HG03045 (cell line): ENCODE results near the gene MSH6.

Experiments
- ATAC-seq: cut with Tn5 transposase; IDR thresholded peaks from one replicate; pipeline ENCODE4 v1.9.1; 2021; ENCODE audit warnings: mild to moderate bottlenecking, moderate library complexity; ENCODE audit not compliant: unreplicated experiment

The MSH6 gene

GRCh38 chr2:47783486-47784351, 774 bp downstream of the MSH6 start:
- peak; percentile 19 for ATAC-seq

DNA sequence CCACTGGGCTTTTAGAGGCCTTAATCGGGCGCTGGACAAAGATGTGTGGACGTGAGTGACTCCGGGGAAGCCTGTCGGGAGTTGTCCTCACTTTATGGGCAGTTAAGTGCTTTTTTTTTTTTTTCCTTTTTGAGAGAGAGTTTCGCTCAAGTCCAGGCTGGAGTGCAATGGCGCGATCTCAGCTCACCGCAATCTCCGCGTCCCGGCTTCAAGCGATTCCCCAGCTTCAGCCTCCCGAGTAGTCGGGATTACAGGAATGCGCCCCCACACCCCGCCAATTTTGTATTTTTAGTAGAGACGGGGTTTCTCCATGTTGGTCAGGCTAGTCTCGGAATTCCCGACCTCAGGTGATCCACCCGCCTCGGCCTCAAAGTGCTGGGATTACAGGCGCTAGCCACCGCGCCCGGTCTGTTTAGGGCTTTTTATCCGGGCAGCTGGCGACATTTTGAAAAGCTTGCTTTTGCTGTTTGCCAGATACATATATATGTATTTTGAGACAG, 1.5 kb downstream of the MSH6 start:
- no peak for ATAC-seq

- no peak for ATAC-seq
Observed at GRCh38 chr2:47785986-47786385, 3.0 kb downstream of the MSH6 start.

DNA sequence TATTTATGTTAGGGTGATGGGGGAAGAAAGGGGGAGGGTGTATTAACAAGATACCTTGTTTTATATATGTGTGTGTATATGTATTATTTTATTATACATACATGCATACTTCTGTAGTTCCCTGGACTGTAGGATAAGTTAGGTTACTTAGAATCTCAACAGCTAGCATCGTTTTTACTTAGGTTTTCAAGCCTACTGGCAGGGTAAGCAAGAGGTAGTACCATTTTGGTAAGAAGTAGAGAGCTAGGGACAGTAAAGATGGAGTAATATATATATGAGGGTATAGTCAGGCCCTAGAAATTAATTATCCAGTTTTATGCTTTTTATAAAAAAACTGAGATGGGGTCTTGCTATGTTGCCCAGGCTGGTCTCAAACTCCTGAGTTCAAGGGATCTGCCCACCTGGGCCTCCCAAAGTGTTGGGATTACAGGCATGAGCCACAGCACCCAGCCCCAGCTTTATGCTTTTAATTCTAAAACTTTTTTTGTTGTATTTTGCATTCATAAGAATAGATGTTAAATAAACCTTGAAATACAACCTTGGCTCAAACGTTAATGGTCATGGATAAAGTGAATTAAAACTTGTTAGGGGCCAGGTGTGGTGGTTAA, 13.2 kb downstream of the MSH6 start:
- no peak for ATAC-seq

DNA sequence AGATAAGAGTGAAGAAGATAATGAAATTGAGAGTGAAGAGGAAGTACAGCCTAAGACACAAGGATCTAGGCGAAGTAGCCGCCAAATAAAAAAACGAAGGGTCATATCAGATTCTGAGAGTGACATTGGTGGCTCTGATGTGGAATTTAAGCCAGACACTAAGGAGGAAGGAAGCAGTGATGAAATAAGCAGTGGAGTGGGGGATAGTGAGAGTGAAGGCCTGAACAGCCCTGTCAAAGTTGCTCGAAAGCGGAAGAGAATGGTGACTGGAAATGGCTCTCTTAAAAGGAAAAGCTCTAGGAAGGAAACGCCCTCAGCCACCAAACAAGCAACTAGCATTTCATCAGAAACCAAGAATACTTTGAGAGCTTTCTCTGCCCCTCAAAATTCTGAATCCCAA, 15.7 kb downstream of the MSH6 start:
- ATAC-seq, result no peak

GRCh38 chr2:47799031-47799609, 16.2 kb downstream of the MSH6 start:
- no peak for ATAC-seq

DNA sequence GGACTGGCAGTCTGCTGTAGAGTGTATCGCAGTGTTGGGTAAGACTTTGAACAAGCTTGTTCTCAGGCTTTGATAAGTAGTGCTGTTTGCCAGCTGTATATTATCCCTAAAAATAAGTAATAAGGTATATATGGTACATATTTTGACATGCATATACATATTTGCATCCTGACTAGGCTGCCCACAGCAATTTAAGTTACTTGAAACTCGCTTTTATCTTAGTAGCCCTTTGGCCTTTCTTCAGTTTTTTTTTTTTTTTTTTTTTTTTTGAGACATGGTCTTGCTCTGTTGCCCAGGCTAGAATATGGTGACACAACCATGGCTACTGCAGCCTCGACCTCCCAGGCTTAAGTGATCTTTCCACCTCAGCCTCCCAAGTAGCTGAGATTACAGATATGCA, 18.2 kb downstream of the MSH6 start:
- ATAC-seq, result no peak

GRCh38 chr2:47803363-47803762, 20.4 kb downstream of the MSH6 start:
- no peak for ATAC-seq

- no peak for ATAC-seq
Observed at GRCh38 chr2:47803770-47804169, 20.8 kb downstream of the MSH6 start.

DNA sequence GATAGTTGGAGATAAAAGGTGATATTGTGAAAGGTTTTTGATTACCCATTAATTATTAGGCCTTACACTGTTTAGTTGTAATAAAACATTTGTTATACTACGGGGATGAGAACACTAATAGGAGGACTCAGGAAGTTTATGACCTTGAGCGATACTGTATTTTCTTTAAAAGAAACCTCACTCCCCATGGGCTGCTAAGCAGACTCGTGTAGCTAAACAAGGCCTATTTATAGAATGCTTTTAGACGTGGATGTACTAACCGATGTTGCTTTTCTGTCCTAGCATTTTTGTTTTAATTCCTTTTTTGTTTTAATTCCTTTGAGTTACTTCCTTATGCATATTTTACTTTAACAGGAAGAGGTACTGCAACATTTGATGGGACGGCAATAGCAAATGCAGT, 22.9 kb downstream of the MSH6 start:
- no peak for ATAC-seq

DNA sequence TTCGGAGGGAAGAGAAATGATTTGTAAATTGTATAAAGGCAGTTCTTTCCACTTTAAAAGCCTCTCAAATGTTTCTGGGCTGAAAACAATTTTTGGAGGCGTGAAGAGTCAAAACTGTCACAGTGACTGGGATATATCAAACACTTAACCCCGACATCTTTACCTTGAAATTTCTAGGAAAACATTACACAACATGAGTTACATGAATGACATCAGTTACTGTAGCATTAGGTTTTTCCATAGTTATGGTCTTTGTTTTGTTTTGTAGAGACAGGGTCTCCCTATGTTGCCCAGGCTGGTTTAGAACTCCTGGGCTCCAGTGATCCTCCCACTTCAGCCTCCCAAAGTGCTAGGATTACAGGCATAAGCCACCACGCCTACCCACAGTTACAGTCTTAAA, 25.7 kb downstream of the MSH6 start:
- ATAC-seq, result no peak

GRCh38 chr2:47809903-47810302, 27.0 kb downstream of the MSH6 start:
- ATAC-seq, result no peak

GRCh38 chr2:47810850-47811249, 27.9 kb downstream of the MSH6 start:
- no peak for ATAC-seq

DNA sequence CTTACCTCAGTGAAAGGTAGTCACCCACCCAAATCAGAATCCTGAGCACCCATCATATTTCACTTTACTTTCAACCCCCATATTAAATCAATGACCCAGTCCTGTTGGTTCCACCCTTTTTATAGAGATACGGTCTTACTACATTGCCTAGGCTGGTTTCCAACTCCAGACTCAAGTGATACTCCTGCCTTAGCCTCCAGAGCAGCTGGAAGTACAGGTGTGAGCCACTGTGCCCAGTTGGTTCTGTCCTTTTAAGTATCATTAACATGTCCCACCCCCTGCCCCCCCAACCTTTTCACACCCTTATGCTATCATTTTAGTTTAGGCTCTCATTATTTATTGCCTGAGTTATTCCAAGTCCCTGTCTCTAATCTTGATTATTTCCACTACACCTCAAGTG, 28.7 kb downstream of the MSH6 start:
- ATAC-seq, result no peak

DNA sequence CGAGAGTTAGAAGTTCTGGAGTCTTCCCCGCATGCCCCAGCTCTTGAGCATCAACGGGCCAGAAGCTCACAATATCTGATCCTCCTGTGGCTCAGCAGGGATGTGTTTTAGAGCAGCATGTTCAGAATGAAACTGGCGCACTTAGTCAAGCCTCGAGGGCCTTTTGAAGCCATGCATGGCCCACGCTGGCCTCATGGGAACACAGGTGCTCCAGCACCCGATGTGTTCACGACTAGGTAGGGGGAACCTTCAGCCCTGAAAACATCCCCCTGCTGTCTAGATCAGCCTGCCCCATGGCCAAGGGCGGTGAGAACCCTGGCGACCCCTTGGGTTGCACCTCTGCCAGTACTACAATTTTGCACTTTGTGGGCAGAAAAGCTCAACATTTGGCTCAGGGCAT, 32.8 kb downstream of the MSH6 start:
- no peak for ATAC-seq

- ATAC-seq, result no peak
Observed at GRCh38 chr2:47818777-47819176, 35.8 kb downstream of the MSH6 start.

- no peak for ATAC-seq
Observed at GRCh38 chr2:47819834-47820233, 36.9 kb downstream of the MSH6 start.

DNA sequence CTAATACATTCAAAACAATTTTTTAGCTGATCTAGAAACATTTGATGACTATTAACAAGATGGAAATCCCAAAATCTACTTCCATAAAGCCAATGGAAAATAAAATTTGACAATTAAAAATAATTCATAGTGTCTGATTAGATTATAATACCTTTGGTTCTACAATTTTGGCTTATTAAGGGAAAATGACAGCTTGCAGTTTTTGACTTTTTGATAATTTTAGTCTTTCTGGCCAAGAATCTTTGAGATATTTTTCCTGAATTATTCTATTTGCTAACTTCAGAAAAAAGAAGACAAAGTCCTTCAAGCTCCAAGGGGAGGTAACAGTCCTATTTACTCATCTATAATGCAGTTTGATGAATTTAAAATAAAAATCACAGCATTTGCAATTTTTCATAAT, 39.6 kb downstream of the MSH6 start:
- no peak for ATAC-seq

GRCh38 chr2:47833516-47833968, 50.6 kb downstream of the MSH6 start:
- peak; percentile 48 for ATAC-seq

GRCh38 chr2:47838249-47838648, 55.3 kb downstream of the MSH6 start:
- ATAC-seq, result no peak

GRCh38 chr2:47838686-47839085, 55.7 kb downstream of the MSH6 start:
- ATAC-seq, result no peak

DNA sequence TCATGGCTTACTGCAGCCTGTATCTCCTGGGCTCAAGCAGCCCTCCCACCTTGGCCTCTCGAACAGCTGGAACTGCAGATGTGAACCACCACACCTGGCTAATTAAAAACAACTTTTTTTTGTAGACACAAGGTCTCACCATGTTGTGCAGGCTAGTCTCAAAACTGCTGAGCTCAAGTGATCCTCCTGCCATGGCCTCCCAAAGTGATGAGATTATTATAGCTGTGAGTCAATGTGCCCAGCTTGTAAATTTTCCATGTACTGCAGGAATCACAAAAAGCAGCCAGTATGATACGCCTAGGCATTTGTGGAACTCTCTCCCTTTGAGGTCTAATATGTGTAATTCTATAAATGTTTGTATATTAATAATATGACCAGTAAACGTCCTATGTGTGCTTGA, 59.9 kb downstream of the MSH6 start:
- no peak for ATAC-seq
